ENCODE results near the gene PHACTR4.

The PHACTR4 gene

DNA sequence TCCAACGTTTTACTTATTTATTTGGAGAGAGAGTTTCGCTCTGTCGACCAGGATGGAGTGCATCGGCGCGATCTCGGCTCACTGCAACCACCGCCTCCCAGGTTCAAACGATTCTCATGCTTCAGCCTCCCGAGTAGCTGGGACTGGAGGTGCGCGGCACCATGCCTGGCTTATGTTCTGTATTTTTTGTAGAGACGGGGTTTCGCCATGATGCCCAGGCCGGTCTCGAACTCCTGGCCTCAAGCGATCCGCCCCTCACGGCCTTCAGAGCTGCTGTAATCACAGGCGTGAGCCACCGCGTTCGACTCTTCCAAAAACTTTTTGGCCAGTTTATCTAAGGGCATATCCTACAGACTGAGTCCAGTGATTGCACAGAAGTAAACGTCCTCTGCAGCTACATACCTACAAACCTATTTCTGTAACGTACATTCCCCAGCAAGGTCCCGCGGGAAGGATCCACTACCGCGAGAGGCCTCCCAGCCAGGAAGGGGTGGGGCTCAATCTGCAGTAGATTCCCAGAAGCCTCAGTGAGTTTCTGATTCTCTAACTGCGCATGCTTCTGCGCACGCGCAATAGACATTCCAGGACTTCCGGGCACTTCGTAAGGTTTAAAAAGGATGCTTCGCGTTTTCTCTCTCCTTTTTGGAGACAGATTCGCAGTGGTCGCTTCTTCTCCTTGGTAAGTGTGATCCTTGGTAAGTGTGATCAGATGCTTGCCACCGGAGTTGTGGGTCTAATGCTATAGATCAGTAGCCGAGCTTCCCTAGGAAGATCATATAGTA is 136.1 kb downstream of the PHACTR4 start, which contains the start of gene RCC1 (continued):
- TF ChIP-seq ZNF248 (tag by site-specific recombination; IDR thresholded peaks at IDR 0.05): no peak
- no peak for TF ChIP-seq ZNF416 (tag by site-specific recombination; IDR thresholded peaks at IDR 0.05)
- peak; percentile 56 for TF ChIP-seq ZNF394 (tag by site-specific recombination; IDR thresholded peaks at IDR 0.05; ENCODE audit: borderline replicate concordance)
- TF ChIP-seq ZNF138 (tag by site-specific recombination; IDR thresholded peaks at IDR 0.05; ENCODE audit: borderline replicate concordance): no peak
- TF ChIP-seq RBAK (tag by site-specific recombination; IDR thresholded peaks at IDR 0.05): no peak; the same call in 1 of the 2 replicates
- 0 out of 2 replicates have a peak, but pooled peaks have one; percentile 28 for TF ChIP-seq ZNF596 (tag by site-specific recombination; IDR thresholded peaks at IDR 0.05)
- no peak for TF ChIP-seq BCL11A (tag by site-specific recombination; IDR thresholded peaks at IDR 0.05; ENCODE audit: low read depth)
- TF ChIP-seq ZFP41 (tag by site-specific recombination; IDR thresholded peaks at IDR 0.05; ENCODE audit: borderline replicate concordance): no peak
- no peak for TF ChIP-seq TSHZ1 (tag by site-specific recombination; IDR thresholded peaks at IDR 0.05; ENCODE audit: borderline replicate concordance)
- TF ChIP-seq ZNF571 (tag by site-specific recombination; IDR thresholded peaks at IDR 0.05): no peak
- TF ChIP-seq ZNF202 (tag by site-specific recombination; IDR thresholded peaks at IDR 0.05; ENCODE audit: borderline replicate concordance): no peak
- no peak for TF ChIP-seq ZSCAN4 (tag by site-specific recombination; IDR thresholded peaks at IDR 0.05)
- TF ChIP-seq ZBTB10 (tag by site-specific recombination; IDR thresholded peaks at IDR 0.05): peak; percentile 31; the same call in 1 of the 2 replicates
- TF ChIP-seq ZNF488 (tag by site-specific recombination; IDR thresholded peaks at IDR 0.05): no peak
- peak; percentile 34; the same call in 1 of the 2 replicates for TF ChIP-seq KLF10 (tag by site-specific recombination; IDR thresholded peaks at IDR 0.05)
- TF ChIP-seq ZNF132 (tag by site-specific recombination; IDR thresholded peaks at IDR 0.05; ENCODE audit: borderline replicate concordance): no peak
- no peak for TF ChIP-seq ZFHX2 (tag by site-specific recombination; conservative IDR thresholded peaks at IDR 0.05)
- peak; percentile 39; the same call in 1 of the 2 replicates for TF ChIP-seq ZFP69B (tag by site-specific recombination; IDR thresholded peaks at IDR 0.05)
- TF ChIP-seq ZNF324 (tag by site-specific recombination; IDR thresholded peaks at IDR 0.05): 0 out of 2 replicates have a peak, but pooled peaks have one; percentile 47
- peak; percentile 34; the same call in 1 of the 2 replicates for TF ChIP-seq KLF17 (tag by site-specific recombination; IDR thresholded peaks at IDR 0.05)
- no peak for TF ChIP-seq ZNF140 (tag by site-specific recombination; IDR thresholded peaks at IDR 0.05)
- no peak for TF ChIP-seq HOXC10 (CRISPR knock-in tag; IDR thresholded peaks at IDR 0.05)
- TF ChIP-seq BCL11B (tag by site-specific recombination; IDR thresholded peaks at IDR 0.05; ENCODE audit: low read depth): no peak
- TF ChIP-seq ZNF366 (tag by site-specific recombination; conservative IDR thresholded peaks at IDR 0.05): 0 out of 2 replicates have a peak, but pooled peaks have one; percentile 35
- TF ChIP-seq ZNF433 (tag by site-specific recombination; IDR thresholded peaks at IDR 0.05; ENCODE audit: low read depth): no peak
- TF ChIP-seq SP2 (tag by site-specific recombination; IDR thresholded peaks at IDR 0.05): no peak; the same call in none of the 2 replicates
- TF ChIP-seq ZNF174 (tag by site-specific recombination; IDR thresholded peaks at IDR 0.05): no peak
- TF ChIP-seq, protein P1, sequence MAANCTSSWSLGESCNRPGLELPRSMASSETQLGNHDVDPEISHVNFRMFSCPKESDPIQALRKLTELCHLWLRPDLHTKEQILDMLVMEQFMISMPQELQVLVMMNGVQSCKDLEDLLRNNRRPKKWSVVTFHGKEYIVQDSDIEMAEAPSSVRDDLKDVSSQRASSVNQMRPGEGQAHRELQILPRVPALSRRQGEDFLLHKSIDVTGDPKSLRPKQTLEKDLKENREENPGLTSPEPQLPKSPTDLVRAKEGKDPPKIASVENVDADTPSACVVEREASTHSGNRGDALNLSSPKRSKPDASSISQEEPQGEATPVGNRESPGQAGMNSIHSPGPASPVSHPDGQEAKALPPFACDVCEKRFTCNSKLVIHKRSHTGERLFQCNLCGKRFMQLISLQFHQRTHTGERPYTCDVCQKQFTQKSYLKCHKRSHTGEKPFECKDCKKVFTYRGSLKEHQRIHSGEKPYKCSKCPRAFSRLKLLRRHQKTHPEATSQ (tag by site-specific recombination; IDR thresholded peaks at IDR 0.05): no peak

Data from HEK293 (cell line).